Left lung (tissue), 10 donors: ENCODE results near the gene C11orf86. TPM values are rescaled to one million over a fixed set of nuclear protein-coding genes. Genes with fewer than 3 reads are reported as not detected.
"Not testable (repeated sequence)": the region's sequence is repeated elsewhere in the genome, so short reads cannot be mapped to it uniquely, and the experiment has no call there.

ENCODE experiments used
- ATAC-seq: fragments of 200-7000 bp; cut with Tn5 transposase; one replicate; pipeline ENCODE4 v1.9.1; 2020; ENCODE audit warnings: moderate library complexity
- DNase-seq, 4 donors: peaks; one replicate each; pipeline ENCODE4 v3.0.0-alpha.2; 2013 to 2020
- H3K27ac ChIP-seq, 2 donors: fragments of 200-600 bp; sonication (generic) in 1 of 2; one replicate each; pipeline versions ENCODE4 v1.5.0 to v1.8.0; 2020 to 2021
- H3K27me3 ChIP-seq, 2 donors: fragments of 200-600 bp; sonication (generic) in 1 of 2; one replicate each; pipeline versions ENCODE4 v1.5.0 to v1.8.0; 2020 to 2021
- H3K36me3 ChIP-seq, 2 donors: fragments of 200-600 bp; sonication (generic) in 1 of 2; one replicate each; pipeline versions ENCODE4 v1.5.0 to v1.8.0; 2020 to 2021
- H3K4me1 ChIP-seq, 2 donors: fragments of 200-600 bp; one replicate each; pipeline ENCODE4 v1.8.0; 2021
- H3K4me3 ChIP-seq, 2 donors: fragments of 200-600 bp; sonication (generic) in 1 of 2; one replicate each; pipeline versions ENCODE4 v1.5.0 to v1.8.0; 2020 to 2021; ENCODE audit warnings: mild to moderate bottlenecking in 1 of 2
- H3K9me3 ChIP-seq, 2 donors: fragments of 200-600 bp; sonication (generic) in 1 of 2; one replicate each; pipeline versions ENCODE4 v1.5.0 to v1.8.0; 2020 to 2021
- intact Hi-C, 2 donors: fragments of 100-400 bp; cut with DNase I; formaldehyde crosslinking; loops; one replicate each; pipeline versions ENCODE4 v1.11.2 to v1.14.2; 2022
- polyA plus RNA-seq, 6 donors: library from polyadenylated mRNA; unstranded; fragments of 120-200 nt; gene quantifications; one replicate each; pipeline ENCODE4 v1.2.1, GENCODE V29; 2013; ENCODE audit not compliant: insufficient read length in 6 of 6
- total RNA-seq, 2 donors: library from RNA; stranded (reverse); fragmentation: NEBNext Ultra II Directional; extraction: Animal tissue kit (Norgen Biotek cat#: 25700); gene quantifications; one replicate each; pipeline ENCODE4 v1.2.1, GENCODE V29; 2021
- TF ChIP-seq, protein P1 (sequence below), 2 donors: fragments of 200-600 bp; sonication (generic) in 1 of 2; IDR thresholded peaks; one replicate each; pipeline versions ENCODE4 v1.5.0 to v1.8.0; 2021; ENCODE audit warnings: antibody characterized with exemption in 2 of 2
- donor health status: DM: no; HTN: yes; CAD: no.
- donor health status: DM: no; HTN: no; CAD: no.

Gene C11orf86
- total and polyA plus RNA-seq, 8 donors: not detected

DNA sequence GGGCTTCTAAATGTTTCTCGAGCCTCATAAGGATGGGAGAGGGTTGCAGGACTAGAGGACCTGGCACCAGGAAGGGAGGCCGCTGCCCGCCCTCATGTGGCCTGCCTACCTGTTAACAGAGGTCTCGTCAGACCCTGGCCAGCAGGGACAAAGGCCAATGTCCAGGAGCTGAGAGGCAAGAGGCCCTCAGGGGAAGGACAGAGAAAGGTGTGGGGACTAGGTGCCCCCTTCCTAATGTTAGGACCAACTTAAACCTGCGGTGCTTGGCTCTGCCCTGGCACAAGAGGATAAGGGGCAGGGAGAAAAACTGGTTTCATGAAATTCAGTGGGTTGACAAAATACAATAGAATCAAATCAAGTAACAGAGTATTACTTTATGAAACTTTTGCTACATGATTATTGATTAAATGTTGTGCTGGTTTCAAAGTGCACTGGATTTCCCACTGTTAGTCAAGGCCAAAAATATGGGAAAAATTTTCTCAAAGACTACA, 27.9 kb downstream of the C11orf86 start:
- DNase-seq (no peak), ATAC-seq (no peak)
- H3K4me3 ChIP-seq: no peak overlapping the region
- TF ChIP-seq, protein P1, sequence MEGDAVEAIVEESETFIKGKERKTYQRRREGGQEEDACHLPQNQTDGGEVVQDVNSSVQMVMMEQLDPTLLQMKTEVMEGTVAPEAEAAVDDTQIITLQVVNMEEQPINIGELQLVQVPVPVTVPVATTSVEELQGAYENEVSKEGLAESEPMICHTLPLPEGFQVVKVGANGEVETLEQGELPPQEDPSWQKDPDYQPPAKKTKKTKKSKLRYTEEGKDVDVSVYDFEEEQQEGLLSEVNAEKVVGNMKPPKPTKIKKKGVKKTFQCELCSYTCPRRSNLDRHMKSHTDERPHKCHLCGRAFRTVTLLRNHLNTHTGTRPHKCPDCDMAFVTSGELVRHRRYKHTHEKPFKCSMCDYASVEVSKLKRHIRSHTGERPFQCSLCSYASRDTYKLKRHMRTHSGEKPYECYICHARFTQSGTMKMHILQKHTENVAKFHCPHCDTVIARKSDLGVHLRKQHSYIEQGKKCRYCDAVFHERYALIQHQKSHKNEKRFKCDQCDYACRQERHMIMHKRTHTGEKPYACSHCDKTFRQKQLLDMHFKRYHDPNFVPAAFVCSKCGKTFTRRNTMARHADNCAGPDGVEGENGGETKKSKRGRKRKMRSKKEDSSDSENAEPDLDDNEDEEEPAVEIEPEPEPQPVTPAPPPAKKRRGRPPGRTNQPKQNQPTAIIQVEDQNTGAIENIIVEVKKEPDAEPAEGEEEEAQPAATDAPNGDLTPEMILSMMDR (IDR thresholded peaks at IDR 0.05): no peak
- H3K27ac ChIP-seq: no peak overlapping the region
- no peaks in the 10 kb centered on the region for H3K9me3 ChIP-seq
- intact Hi-C loops: no loop called here
- no peaks in the 10 kb centered on the region for H3K36me3 ChIP-seq
- H3K27me3 ChIP-seq: no peaks in the 10 kb centered on the region
- H3K4me1 ChIP-seq: no peaks in the 10 kb centered on the region

GRCh38 chr11:67005200-67005599, 30.1 kb downstream of the C11orf86 start:
- intact Hi-C loops, ATAC-seq, H3K4me1 ChIP-seq, H3K4me3 ChIP-seq, H3K9me3 ChIP-seq, DNase-seq, H3K36me3 ChIP-seq, H3K27ac ChIP-seq, H3K27me3 ChIP-seq: not testable (repeated sequence)

- no peak overlapping the region for H3K4me3 ChIP-seq
- no peak overlapping the region for H3K27ac ChIP-seq
- no peaks in the 10 kb centered on the region for H3K9me3 ChIP-seq
- intact Hi-C loops: no loop called here
- H3K36me3 ChIP-seq: no peaks in the 10 kb centered on the region
- DNase-seq: no peak
- no peak for ATAC-seq
- H3K27me3 ChIP-seq: no peaks in the 10 kb centered on the region
- TF ChIP-seq, protein P1 (IDR thresholded peaks at IDR 0.05): no peak
- no peaks in the 10 kb centered on the region for H3K4me1 ChIP-seq
These were observed 31.2 kb downstream of the C11orf86 start for GRCh38 chr11:67006029-67006884.

- intact Hi-C loops: no loop called here
- ATAC-seq (no peak), DNase-seq (no peak)
- no peaks in the 10 kb centered on the region for H3K27me3 ChIP-seq
- H3K27ac ChIP-seq: no peak overlapping the region
- no peak overlapping the region for H3K4me3 ChIP-seq
- H3K36me3 ChIP-seq: no peaks in the 10 kb centered on the region
- TF ChIP-seq, protein P1 (IDR thresholded peaks at IDR 0.05): no peak
- H3K4me1 ChIP-seq: no peaks in the 10 kb centered on the region
- H3K9me3 ChIP-seq: no peaks in the 10 kb centered on the region
These were observed 32.0 kb downstream of the C11orf86 start for GRCh38 chr11:67007126-67007525.

GRCh38 chr11:67010296-67010905, 35.3 kb downstream of the C11orf86 start:
- H3K4me1 ChIP-seq: no peaks in the 10 kb centered on the region
- ATAC-seq (no peak), DNase-seq (no peak)
- no peaks in the 10 kb centered on the region for H3K27me3 ChIP-seq
- H3K27ac ChIP-seq: no peak overlapping the region
- no peak overlapping the region for H3K4me3 ChIP-seq
- no peaks in the 10 kb centered on the region for H3K9me3 ChIP-seq
- H3K36me3 ChIP-seq: no peaks in the 10 kb centered on the region
- TF ChIP-seq, protein P1 (IDR thresholded peaks at IDR 0.05): no peak
- intact Hi-C loops: no loop called here
